HG03064 (cell line): ENCODE data around the gene EBNA1BP2.
A peak's percentile ranks its signal among the peaks of the same experiment; 100 is the strongest.
"Not testable (repeated sequence)": the region's sequence is repeated elsewhere in the genome, so short reads cannot be mapped to it uniquely, and the experiment has no call there.

ENCODE experiments used
- ATAC-seq: cut with Tn5 transposase; IDR thresholded peaks from one replicate; pipeline ENCODE4 v1.9.1; 2021; ENCODE audit warnings: low read depth; ENCODE audit not compliant: unreplicated experiment

The EBNA1BP2 gene

DNA sequence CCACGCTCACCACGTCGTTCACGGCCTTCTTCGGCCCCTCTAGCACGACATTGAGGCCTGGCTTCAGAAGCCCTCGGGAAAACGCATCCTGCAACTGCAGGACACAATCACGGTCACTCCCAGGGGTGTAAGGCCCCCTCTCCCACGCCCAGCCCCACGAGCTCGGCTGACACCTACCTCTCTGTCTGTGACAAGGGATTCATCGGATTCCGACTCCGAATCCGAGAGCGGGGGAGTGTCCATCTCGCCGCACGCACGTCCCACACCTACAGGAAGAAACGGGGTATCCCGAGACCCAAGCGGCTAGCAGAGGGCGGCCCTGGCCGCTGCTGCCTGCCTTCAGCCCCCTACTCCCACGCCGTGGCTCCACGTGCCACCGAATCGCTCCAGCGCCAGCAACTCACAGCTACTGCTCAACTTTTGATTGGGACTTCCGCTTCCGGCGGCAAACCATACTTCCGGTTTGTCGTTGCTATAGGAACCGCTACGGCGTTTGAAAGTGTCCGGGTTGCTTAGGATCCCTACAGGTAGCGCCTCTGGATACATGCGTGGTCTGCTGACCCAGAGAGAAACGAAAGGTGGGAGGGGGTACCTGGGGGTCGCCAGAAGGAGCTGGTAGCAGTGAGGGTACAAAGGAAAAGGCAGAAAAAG is at the start of gene EBNA1BP2, which contains the start of gene CFAP57:
Gene EBNA1BP2 (minus strand): TSS at position 415 of the 651 bp plus-strand sequence. CDS start 172 bp downstream, at position 243.
Gene CFAP57 (plus strand): TSS at position 455 of the 651 bp plus-strand sequence. CDS start 424 bp downstream, outside the sequence.
- ATAC-seq: peak; percentile 89

DNA sequence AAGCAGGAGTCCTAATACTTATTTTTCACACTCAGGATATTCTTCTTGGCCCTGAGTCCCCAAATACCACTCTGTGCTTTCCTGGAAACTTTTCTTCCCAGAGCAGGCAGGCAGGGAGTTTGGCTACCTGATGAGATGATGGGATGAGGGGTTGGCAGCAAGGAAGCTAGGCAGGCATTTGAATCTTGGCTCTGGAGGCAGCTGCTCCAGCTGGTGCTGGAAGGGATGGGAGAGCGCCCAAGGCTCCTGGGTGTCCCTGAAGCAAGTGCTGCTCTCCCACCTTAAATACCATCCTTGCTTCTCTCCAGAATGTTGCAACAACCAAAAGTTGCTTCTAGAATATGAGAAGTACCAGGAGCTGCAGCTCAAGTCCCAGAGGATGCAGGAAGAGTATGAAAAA is 49.7 kb upstream of the EBNA1BP2 start:
- ATAC-seq: no peak

DNA sequence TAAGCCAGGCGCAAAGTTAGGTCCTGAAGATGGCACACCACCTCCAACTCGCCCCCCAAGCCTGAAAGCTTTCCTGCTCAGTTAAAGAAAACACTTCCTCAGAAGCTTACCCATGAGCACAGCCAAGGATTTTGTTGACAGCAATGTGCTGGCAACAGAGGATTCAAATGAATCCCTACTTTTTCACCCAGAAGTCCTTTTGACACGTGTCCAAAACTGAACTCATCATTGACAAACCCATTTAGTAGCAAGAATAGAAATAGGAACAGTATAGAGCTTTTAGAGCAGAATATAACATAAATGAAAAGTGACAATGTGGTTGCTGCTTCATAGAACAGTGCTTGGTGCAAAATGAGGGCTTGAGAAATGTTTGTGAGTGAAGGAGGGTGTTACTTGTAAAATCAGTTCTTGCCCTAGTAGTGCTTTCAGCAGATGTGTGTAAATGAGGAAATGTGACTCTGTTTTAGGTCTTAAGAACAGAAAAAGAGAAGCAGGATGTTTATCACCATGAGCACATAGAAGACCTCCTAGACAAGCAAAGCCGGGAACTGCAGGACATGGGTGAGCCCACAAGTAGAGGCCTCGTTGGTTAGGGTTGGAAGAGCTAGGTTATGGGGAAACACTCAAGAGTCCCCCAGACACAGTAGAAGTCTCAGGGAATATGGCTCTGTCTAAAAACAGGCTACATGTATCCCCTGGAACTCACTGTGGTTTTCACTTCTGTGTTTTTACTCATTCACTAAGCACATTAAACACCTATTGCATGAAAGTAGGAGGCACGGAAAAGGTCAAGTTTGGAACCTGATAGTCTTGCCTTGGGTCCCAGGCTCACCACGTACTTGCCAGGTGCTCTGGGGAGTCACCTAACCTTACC is 49.1 kb upstream of the EBNA1BP2 start:
- peak; percentile 71 for ATAC-seq

- no peak for ATAC-seq
Observed at GRCh38 chr1:43217747-43218146, 45.7 kb upstream of the EBNA1BP2 start.

DNA sequence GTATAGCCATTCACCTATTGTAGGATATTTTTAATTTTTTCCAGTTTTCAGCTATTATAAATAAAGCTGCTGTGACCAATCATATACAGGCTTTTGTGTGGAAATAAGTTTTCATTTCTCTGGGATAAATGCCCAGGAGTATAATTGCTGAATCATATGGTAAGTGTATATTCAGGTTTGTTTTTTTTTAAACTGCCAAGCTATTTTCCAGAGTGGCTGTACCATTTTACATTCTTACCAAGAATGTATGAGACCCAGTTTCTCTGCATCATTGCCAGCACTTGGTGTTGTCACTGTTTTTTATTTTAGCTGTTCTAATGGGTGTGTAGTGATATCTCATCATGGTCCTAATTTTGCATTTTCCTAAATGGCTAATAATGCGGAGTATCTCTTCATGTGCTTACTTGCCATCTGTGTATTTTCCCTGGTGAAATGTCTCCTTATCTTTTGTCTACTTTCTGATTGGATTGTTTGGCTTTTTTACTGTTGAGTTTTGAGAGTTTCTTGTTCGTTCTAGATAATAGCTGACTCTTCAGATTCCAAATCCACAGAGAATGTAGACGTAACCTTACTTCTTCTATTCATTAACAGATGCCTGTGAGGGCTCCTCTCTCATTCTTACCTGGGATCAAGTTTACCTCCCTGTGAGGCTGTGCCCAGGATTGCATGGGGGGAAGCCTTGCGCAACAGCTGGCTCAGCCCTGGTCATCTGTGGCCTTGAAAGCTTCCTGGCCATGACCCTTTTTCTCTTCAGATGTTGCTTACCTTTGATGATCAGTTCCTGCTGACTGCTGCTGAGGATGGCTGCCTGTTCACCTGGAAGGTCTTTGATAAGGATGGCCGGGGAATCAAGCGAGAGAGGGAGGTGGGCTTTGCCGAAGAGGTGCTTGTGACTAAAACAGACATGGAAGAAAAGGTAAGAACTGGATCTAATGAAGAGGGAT is 42.7 kb upstream of the EBNA1BP2 start:
- ATAC-seq: no peak

DNA sequence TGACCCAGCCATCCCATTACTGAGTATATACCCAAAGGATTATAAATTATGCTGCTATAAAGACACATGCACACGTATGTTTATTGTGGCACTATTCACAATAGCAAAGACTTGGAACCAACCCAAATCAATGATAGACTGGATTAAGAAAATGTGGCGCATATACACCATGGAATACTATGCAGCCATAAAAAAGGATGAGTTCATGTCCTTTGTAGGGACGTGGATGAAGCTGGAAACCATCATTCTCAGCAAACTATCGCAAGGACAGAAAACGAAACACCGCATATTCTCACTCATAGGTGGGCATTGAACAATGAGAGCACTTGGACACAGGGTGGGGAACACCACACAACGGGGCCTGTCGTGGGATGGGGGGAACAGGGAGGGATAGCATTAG is 36.2 kb upstream of the EBNA1BP2 start:
- not testable (repeated sequence) for ATAC-seq

DNA sequence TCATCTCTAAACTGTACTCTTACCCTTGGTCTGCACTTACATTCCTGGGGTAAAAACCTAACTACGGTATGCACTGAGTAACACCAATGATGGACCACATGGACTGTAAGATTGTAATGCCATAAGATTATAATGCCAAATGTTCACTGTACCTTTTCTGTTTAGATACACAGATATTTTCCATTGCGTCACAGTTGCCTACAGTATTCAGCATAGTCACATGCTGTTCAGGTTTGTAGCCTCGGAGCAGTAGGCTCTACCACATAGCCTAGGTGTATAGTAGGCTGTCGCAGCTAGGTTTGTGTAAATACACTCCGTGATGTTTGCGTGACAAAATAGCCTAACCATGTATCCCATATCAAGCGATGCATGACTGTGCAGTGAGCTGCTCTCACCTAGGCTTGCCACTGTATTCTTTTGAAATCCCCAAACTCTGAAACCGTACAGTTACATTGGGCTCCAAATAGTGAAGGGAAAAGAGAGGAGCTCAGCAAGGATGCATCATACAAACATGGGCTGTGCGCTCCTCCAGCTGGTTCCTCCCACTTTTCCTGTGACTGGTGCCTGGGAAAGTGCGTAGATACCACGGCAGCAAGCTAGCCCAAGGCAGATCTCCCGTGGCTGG is 35.3 kb upstream of the EBNA1BP2 start:
- no peak for ATAC-seq

- no peak for ATAC-seq
Observed at GRCh38 chr1:43206600-43207228, 34.6 kb upstream of the EBNA1BP2 start.

- no peak for ATAC-seq
Observed at GRCh38 chr1:43205671-43206070, 33.6 kb upstream of the EBNA1BP2 start.

GRCh38 chr1:43204394-43204793 is 32.3 kb upstream of the EBNA1BP2 start:
- ATAC-seq: no peak

DNA sequence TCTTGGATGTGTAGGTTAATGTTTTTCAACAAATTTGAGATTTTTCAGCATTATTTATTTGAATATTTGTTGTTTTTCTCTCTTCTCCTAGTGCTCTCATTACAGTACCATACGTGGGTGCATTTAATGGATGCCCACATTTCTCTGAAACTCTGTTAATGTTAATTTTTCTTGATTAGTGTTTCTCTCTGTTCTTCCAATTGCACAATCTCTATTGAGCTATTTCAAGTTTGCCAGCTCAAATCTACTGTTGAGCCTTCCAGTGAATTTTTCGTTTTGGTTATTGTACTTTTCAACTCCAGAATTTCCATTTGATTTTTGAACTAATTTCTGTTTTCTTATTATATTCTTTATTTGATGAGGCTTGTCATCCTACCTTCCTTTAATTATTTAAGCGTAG is 31.8 kb upstream of the EBNA1BP2 start:
- no peak for ATAC-seq

DNA sequence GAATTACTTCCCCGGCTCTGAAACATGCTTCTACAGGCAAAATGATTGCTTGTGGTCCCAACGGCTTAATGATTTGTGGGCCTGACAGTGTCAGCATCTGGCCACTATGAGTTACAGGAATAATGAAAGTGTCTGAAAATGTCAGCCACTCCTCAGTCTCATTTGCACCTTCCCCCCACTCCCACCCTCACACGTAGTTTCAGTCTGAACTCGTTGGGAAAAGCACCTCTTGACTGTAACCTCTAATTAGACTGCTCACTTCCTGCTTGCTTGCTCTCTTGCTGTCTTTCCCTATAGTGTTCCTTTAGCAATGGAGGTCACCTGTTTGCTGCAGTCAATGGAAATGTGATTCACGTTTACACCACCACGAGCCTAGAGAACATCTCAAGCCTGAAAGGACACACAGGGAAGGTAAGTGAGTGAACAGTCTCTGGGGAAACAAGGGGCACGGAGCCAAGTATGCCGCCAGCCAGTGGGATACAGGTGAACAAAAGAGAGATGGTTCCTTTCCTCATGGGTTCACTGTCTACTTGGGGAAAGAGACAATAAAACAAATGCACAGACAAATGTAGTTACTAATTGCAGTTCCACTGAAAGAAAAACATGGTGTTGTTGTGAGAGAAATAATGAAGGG is 27.1 kb upstream of the EBNA1BP2 start:
- no peak for ATAC-seq

- no peak for ATAC-seq
Observed at GRCh38 chr1:43197343-43198127, 25.4 kb upstream of the EBNA1BP2 start.

DNA sequence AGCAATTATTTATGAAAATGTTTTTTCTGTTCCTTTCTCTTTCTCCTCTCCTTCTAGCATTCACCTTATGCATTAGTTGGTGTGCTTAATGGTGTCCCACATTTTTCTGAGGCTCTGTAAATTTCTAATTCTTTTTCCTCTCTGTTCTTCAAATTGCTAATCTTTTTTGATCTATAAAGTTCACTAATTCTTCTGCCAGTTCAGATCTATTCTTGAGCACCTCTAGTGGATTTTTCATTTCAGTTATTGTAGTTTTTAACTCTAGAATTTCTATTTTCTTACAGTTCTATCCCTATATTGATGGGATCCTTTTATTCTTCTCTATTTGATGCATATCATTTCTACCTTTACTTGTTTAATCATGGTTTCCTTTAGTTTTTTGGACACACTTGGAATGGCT is 22.4 kb upstream of the EBNA1BP2 start:
- no peak for ATAC-seq

DNA sequence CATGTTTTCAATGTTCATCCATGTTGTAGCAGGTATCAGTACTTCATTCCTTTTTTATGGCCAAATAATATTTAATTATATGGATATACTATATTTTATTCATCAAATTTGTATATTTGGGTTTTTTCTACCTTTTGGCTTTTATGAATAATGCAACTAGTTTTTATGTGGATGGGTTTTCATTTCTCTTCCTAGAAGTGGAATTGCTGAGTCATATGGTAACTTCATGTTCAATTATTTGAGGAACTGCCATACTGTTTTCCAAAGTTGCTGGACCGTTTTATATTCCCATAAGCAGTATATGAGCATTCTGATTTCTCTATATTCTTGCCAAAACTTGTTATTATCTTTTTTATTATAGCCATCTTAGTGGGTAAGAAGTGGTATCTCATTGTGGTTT is 16.0 kb upstream of the EBNA1BP2 start:
- no peak for ATAC-seq

- no peak for ATAC-seq
Observed at GRCh38 chr1:43184995-43185394, 12.9 kb upstream of the EBNA1BP2 start.

- ATAC-seq: no peak
Observed at GRCh38 chr1:43184388-43184787, 12.3 kb upstream of the EBNA1BP2 start.

- no peak for ATAC-seq
Observed at GRCh38 chr1:43177691-43178090, 5.6 kb upstream of the EBNA1BP2 start.

DNA sequence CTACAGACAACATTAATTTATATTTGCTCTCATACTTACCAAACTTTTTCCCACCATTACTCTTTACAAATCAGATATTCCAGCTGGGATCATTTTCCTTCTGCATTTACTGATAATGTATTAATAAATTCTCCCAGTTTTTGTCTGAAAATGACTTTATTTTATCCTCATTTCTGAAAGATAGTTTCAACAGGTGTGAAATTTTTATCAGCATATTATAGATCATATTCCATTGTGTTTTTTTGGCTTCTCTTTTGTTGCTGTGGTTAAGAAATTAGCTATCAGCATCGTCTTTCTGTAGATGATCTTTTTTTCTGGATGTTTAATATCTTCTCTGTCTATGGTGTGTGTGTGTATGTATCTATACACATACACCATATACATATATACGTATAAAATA is 2.8 kb upstream of the EBNA1BP2 start:
- no peak for ATAC-seq
